GM12891 (cell line): ENCODE results near the gene LTBR.
"Not testable (repeated sequence)": the region's sequence is repeated elsewhere in the genome, so short reads cannot be mapped to it uniquely, and the experiment has no call there.

Experiments
- DNase-seq: peaks from one replicate; pipeline ENCODE4 v3.0.0; 2011; ENCODE audit warnings: low spot score; ENCODE audit not compliant: insufficient read length
- FAIRE-seq: peaks from 2 replicates; lab custom pipeline; 2011; peaks lifted over from hg19 to GRCh38; lab: Jason Lieb, UNC
- PAX5 ChIP-seq: IDR thresholded peaks from 2 replicates; pipeline ENCODE4 v1.6.1; 2011; ENCODE audit warnings: low read length, moderate library complexity, mild to moderate bottlenecking; ENCODE audit not compliant: insufficient read depth, severe bottlenecking
- POLR2A ChIP-seq: IDR thresholded peaks from 2 replicates; pipeline ENCODE4 v1.6.1; 2011; ENCODE audit warnings: low read depth, low read length, control low read depth
- POLR2AphosphoS5 ChIP-seq: IDR thresholded peaks from 2 replicates; pipeline ENCODE4 v1.6.1; 2011; ENCODE audit warnings: low read depth, low read length, control low read depth
- POU2F2 ChIP-seq: IDR thresholded peaks from 2 replicates; pipeline ENCODE4 v1.6.1; 2011; ENCODE audit warnings: low read depth, mild to moderate bottlenecking, control low read depth, low read length, moderate library complexity
- SPI1 ChIP-seq: IDR thresholded peaks from 2 replicates; pipeline ENCODE4 v1.6.1; 2011; ENCODE audit warnings: low read depth, low read length, control low read depth
- TAF1 ChIP-seq: IDR thresholded peaks from 2 replicates; pipeline ENCODE4 v1.6.1; 2011; ENCODE audit warnings: low read depth, low read length, control low read depth

Gene LTBR

GRCh38 chr12:6425590-6426531 lies 41.9 kb downstream of the LTBR start:
- no peak for TF ChIP-seq PAX5
- TF ChIP-seq TAF1: no peak
- TF ChIP-seq SPI1: no peak
- no peak for TF ChIP-seq POLR2A
- TF ChIP-seq POLR2AphosphoS5: no peak
- TF ChIP-seq POU2F2: no peak
- peak; percentile 88 for FAIRE-seq

GRCh38 chr12:6426882-6427671 lies 43.1 kb downstream of the LTBR start:
- TF ChIP-seq POLR2A (peak; percentile 21; the same call in 1 of the 2 replicates), TAF1 (peak; percentile 40), POLR2AphosphoS5 (no peak; the same call in 1 of the 2 replicates), POU2F2 (no peak), SPI1 (peak; percentile 43; the same call in 1 of the 2 replicates), PAX5 (peak; percentile 97)
- DNase-seq: no peak
- FAIRE-seq: peak; percentile 94

More at GRCh38 chr12:6425590-6426531, 41.9 kb downstream of the LTBR start:
- DNase-seq: no peak

- not testable (repeated sequence) for FAIRE-seq, DNase-seq
Observed at GRCh38 chr12:6427796-6428195, 43.8 kb downstream of the LTBR start.

GRCh38 chr12:6428326-6428725 lies 44.4 kb downstream of the LTBR start:
- no peak for TF ChIP-seq PAX5
- TF ChIP-seq POLR2A: no peak
- no peak for TF ChIP-seq TAF1
- no peak for TF ChIP-seq SPI1
- DNase-seq (no peak), FAIRE-seq (no peak)

- TF ChIP-seq POLR2A (no peak), POU2F2 (no peak), POLR2AphosphoS5 (no peak), SPI1 (no peak), TAF1 (no peak), PAX5 (no peak)
- DNase-seq (no peak), FAIRE-seq (peak; percentile 95)
Observed at GRCh38 chr12:6430124-6430989, 46.4 kb downstream of the LTBR start.

GRCh38 chr12:6432991-6433390 lies 49.0 kb downstream of the LTBR start:
- DNase-seq (no peak), FAIRE-seq (no peak)
- TF ChIP-seq SPI1 (peak; percentile 81), PAX5 (no peak)

- peak; percentile 85 for FAIRE-seq
- no peak for DNase-seq
- TF ChIP-seq PAX5 (no peak), POLR2A (0 out of 2 replicates have a peak, but pooled peaks have one; percentile 52), TAF1 (peak; percentile 48; the same call in 1 of the 2 replicates), SPI1 (0 out of 2 replicates have a peak, but pooled peaks have one; percentile 33)
Observed at GRCh38 chr12:6434205-6435140, 50.5 kb downstream of the LTBR start.

GRCh38 chr12:6435961-6436715 lies 52.2 kb downstream of the LTBR start:
- no peak for DNase-seq
- no peak for FAIRE-seq

More at GRCh38 chr12:6435961-6436715, 52.2 kb downstream of the LTBR start:
- no peak for TF ChIP-seq POU2F2
- TF ChIP-seq PAX5: no peak
- TF ChIP-seq TAF1: no peak
- TF ChIP-seq SPI1: no peak
- no peak for TF ChIP-seq POLR2AphosphoS5
- no peak for TF ChIP-seq POLR2A
